Stimulated activated CD4-positive, alpha-beta T cell treated with anti-CD3 and anti-CD28 coated beads, Interleukin-1b, Interleukin-23, amount 100 ng/mL, for 1 hour (primary cell): ENCODE results near the gene ANKRD36.
"Not testable (repeated sequence)": the region's sequence is repeated elsewhere in the genome, so short reads cannot be mapped to it uniquely, and the experiment has no call there.

Experiments used
- DNase-seq, 2 donors: peaks; one replicate each; pipeline ENCODE4 v3.0.0-alpha.2; 2020; ENCODE audit warnings: low read depth in 2 of 2

The ANKRD36 gene

DNA sequence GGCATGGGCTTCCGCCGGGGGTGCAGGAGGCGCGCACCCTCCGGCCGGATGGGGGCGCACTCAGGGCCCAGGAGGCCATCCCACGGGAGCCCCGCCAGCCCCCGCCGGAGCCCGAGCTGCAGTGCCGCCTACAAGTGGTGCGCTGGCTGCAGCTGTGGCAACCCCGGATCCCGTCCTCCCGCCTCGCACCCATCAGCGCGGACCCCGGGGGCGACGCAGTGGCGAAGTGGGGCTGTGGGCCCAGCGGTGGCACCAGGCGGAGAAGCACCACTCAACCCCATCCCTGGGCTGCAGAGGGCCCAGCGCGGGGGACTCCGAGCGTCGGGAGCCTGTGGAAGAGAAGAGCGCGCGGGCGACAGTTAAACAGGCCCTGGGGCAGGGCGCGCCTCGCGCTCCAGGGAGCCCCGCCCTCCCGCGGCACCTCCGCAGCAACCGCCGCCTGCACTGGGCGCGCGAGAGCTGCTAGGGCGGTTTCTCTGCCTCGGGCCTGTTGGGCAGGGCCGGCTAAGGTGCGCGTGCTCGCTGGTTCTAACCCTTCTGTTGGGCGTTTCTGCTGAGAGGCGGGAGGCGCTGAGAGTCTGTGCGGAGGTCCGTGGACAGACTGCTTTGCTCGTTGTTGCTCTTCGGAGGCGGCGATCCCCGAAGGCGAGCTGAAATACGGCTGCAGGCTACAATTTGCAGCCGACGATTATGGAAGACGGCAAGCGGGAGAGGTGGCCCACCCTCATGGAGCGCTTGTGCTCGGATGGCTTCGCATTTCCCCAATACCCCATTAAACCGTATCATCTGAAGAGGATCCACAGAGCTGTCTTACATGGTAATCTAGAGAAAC is at the start of gene ANKRD36:
Gene ANKRD36 (plus strand): TSS at position 104 of the 832 bp plus-strand sequence. CDS start 587 bp downstream, at position 691.
- peak; percentile 59 to 75 for DNase-seq

DNA sequence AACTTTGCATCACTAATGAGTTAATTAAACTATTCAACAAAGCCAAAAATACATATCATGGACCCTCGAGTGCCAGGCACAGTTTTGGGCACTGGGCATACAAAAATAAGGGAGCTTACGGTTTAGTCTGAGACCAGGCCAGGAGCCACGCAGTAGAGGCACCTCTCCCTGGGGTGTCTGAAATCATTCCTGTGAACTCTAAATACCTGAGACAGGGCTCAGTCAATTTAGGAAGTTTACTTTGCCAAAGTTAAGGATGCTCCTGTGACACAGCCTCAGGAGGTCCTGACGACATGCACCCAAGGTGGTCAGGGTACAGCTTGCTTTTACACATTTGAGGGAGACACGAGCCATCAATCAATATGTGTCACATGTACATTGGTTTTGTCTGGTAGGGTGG is 46.9 kb upstream of the ANKRD36 start:
- DNase-seq: not testable (repeated sequence)

DNA sequence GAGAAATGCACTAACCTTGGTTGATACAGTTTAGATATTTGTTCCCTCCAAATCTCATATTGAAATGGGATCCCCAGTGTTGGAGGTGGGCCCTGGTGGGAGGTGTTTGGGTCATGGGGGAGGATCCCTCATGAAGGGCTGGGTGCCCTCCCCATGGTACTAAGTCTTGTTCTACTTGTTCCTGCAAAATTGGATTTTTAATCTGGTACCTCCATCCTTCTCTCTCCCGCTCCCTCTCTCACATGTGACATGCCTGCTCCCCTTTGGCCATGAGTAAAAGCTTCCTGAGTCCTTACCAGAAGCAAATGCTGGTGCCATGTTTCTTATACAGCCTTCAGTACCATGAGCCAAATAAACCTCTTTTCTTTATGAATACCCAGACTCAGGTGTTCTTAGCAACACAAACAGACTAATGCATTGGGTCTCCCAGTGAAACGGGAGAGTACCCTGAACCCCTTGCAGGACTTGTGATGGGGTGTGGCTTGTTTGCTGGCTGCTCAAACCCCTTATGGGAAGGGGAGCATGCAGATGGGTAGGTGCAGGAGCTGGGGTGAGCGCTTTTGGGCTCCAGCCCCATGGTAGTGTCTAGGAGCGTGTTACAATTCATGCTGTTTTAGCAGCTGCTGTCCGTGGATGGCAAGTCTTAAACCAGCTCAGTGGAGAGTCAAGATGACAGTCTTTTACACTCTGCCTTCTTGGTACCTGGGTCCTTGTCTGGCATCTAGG is 45.5 kb upstream of the ANKRD36 start:
- DNase-seq: no peak

DNA sequence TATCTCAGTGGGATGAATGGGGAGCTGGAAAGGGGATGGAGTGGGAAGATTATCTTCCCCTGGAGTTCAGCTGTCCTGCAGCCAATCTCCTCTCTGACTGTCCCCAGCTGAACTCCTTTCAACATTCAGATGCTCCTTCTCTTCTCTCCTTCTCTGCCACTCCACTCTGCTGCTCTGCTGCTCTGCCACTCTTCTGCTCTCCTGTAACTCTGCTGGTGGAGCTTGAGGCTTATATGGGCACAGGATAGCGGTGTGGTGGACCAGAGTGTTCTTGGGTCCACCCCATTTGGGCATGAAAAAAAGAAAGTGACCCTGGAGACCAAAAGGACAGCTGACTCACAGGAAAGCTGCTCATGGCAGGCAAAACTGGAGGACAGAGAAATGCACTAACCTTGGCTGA is 44.9 kb upstream of the ANKRD36 start:
- no peak for DNase-seq

DNA sequence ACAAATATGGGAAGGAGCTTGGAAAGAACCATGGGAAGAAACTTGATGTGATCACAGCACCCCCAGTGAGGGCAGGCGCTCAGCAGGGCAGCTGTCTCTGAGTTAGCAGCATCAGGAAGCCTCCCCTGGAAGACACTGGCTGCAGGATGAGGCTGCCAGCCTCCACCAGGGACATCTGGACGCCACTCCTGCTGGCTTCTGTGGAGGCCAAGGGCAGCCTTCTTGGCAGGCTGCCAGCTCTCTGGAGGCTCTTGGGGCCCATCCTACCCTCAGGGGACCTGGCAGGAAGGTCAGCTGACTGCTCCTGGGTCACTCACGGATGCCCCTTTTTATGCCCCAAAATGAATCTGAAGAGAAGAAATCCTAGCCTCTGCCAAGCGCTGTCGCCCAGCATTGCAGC is 44.2 kb upstream of the ANKRD36 start:
- DNase-seq: not testable (repeated sequence)

DNA sequence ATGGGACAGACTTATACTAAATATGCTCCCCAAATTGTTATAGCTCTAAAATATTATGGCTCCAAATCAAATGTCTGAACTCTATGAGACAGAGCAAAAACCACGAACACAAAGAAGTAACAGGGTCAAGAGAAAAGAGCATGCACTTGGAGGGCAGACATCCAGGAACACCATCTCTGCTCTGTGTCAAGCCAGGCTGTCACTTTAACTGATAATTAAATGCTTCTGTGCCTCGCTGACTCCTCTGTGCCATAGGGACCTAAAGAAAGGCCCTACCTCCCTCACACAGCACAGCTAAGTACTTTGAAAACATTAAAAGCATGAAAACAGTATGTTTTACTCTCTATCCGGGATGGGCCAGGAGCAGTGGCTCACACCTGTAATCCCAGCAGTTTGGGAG is 42.0 kb upstream of the ANKRD36 start:
- DNase-seq: not testable (repeated sequence)

GRCh38 chr2:97077213-97077612 is 35.7 kb upstream of the ANKRD36 start:
- DNase-seq: not testable (repeated sequence)

- DNase-seq: not testable (repeated sequence)
Observed at GRCh38 chr2:97080855-97081254, 32.1 kb upstream of the ANKRD36 start.

GRCh38 chr2:97082206-97082605 is 30.7 kb upstream of the ANKRD36 start:
- DNase-seq: not testable (repeated sequence)

DNA sequence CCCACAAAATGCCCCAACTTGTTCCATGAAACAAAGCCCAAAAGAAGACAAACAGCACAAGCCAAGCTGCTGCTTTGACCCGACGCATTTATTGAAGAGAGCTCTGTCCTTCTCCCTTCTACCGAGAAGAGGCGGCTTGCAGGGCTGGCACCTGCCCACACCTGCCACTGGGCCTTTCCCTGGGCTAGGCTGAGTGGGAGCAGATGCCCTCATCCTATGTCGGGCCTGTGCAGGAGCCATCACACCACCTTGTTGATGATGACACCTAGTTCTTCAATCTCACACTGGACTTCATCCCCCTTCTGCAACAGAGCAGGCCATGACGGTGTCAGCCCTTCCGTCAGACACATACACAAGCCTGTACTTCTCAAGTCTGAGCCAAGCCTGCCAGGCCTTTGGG is 29.4 kb upstream of the ANKRD36 start:
- DNase-seq: not testable (repeated sequence)

DNA sequence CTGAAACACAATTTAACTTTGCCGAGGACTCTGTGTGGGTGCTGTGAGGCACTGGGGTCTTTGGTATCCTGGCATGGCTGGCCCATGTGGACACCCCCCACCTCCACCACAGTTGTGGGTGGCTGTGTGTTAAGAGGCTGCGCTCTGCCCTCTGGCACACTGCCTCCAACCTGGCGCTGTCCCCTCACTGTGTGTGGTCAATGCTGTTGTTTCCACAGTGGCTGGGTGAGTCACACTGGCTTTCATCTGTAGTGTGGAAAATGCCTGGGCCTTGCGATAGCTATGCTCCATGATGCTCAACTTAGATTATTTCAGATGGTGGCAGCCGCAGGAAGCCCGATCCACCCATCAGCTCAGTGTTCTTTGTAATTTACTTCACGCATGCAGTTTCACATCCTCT is 27.9 kb upstream of the ANKRD36 start:
- DNase-seq: not testable (repeated sequence)

DNA sequence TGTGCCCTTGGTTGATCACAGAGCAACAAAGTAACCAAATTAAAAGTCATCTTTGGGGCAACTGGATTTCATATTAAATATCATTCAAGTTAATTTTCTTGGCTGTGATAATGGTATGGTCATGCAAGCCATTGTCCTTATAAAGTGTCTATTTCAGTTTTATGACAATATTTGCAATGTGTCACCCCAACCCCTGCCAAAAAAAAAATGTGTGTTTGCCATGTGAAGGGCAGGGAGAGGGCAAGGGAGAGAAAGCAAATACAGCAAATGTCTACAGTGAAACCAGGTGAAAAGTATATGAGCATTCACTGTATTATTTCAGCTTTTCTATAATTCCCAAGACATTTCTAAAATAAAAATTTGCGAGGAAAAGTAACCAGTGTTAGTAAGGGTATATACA is 24.2 kb upstream of the ANKRD36 start:
- DNase-seq: not testable (repeated sequence)

- DNase-seq: not testable (repeated sequence)
Observed at GRCh38 chr2:97092946-97093345, 20.0 kb upstream of the ANKRD36 start.

DNA sequence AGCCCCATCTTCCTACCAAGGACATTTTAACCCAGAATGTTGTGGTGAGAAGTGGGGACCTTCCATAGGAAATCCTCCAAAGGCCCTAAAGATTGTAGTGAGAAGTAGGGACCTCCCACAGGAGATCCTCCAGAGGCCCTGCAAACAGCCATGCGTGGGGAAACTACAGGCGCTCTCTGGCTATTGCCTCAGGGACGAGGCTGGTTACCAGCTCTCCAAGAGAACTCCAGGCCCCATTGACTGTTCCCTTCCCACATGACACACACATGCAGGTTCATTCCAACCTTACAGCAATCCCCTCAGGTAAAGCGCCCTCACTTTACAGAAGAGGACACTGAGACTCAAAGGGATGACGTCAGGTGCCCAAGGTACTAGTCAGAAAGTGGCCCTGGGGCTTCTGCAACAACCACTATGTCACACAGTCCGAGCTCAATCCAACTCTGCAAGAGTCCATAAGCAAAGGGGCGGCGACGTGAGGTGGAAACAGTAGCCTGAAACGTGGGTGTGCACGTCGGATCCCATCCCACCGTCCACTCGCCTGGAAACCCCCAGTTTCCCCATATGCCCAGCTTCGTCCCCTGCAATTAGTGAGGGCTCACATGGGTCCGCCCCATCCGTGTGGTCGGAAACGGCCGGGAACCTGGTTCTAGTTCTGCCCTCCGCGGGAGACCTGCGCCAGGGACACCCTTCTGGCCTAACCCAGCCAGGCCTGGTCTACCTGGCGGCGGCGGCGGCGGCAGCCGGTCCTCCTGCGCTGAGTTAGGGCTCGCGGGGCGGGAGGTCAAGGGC is 18.8 kb upstream of the ANKRD36 start:
- not testable (repeated sequence) for DNase-seq

GRCh38 chr2:97094772-97095611 is 18.0 kb upstream of the ANKRD36 start, which contains the start of gene FAHD2B:
Gene FAHD2B, minus strand, starts transcription at chr2:97094882. Its CDS starts 3,176 bp downstream, at chr2:97091706.
- DNase-seq: peak; percentile 58 to 62

GRCh38 chr2:97095661-97096060 is 17.3 kb upstream of the ANKRD36 start:
- DNase-seq: no peak

DNA sequence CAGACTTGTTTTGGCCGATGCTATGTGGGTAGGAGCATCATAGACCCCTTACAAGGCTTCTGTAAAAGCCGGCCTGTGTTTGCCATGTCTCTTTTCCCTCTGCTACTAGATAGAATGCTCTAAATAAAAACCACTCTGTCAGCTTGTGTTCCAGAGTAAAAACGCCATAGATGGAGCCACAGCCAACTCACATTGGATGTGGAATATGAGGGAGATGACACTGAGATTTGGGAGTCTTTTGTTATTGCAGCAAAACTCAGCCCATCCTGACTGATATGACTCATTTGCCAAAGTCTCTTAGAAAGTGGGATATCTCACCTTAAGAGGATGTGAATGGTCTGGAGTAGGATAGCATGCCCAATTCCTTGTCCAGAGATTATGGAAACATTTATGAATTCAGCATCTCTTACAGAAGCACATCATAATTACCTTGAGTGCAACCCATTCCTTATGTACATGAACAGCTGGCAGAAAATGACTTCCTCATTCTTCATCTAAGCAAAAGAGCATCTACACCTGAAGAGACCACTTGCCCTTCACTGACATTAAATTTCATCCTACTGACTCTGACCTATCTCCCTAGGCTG is 14.1 kb upstream of the ANKRD36 start:
- DNase-seq: not testable (repeated sequence)

DNA sequence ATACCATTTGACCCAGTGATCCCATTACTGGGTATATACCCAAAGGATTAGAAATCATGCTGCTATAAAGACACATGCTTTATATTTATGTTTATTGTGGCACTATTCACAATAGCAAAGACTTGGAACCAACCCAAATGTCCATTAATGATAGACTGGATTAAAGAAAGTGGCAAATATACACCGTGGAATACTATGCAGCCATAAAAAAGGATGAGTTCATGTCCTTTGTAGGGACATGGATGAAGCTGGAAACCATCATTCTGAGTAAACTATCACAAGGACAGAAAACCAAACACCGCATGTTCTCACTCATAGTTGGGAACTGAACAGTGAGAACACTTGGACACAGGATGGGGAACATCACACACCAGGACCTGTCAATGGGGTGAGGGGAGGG is 6.1 kb upstream of the ANKRD36 start:
- not testable (repeated sequence) for DNase-seq

DNA sequence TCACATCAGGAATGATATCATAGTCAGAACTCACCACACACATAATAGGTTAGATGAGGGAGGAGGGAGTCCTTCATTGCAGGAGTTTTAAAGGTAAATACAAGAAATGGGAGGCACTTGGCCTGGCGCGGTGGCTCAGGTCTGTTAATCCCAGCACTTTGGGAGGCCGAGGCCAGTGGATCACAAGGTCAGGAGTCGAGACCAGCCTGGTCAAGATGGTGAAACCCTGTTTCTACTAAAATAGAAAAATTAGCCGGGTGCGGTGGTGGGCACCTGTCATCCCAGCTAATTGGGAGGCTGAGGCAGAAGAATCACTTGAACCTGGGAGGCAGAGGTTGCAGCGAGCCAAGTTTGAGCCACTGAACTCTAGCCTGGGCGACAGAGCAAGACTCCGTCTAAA is 1.7 kb upstream of the ANKRD36 start:
- not testable (repeated sequence) for DNase-seq

DNA sequence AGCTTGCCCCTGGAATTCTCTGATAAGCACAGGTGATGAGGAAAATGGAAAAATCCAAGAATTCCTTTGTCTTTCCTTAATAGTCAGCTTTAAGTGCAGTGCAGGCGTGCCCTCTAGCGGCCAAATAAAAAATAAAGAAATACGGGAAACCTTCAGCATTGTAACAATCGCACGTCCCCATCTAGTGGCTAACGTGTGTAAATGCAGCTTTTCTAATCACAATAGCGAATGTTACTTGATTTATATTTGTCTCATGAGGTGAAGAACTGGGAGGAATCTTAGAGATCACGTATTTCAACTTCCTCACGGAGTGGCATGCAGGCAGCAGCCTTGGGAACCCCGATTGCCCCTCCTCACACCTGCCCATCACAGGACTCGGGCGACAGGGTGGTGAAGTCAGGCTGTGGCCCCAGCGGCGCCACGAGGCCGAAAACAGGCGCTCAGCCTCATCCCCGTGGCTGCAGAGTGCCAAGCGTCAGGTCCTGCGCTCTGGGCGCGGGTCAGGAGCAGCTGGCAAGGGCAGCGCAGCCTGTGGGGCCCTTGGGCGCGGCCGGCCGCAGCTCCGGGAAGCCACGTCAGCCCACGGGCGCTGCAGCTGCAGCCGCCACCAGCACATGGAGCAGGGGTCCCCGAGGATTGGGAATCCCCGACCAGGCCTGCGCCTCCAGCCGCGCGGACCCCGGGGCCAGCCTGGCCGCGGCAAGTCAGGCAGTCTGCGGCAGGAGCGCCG is 468 bp upstream of the ANKRD36 start:
- DNase-seq: peak in 1 of 2 donors; percentile 23
